Measurements from ENCODE around the gene DCX. TPM values are rescaled to one million over a fixed set of nuclear protein-coding genes. Genes with fewer than 3 reads are reported as not detected.

DCX gene
- polyA plus RNA-seq, 3 donors, result not detected

GRCh38 chrX:111431001-111431400 lies 19.0 kb upstream of the DCX start:
- Histone ChIP-seq H3K36me3 (replicated peaks in 1 of 2; ENCODE audit: control insufficient read depth in 1 of 2, insufficient read depth in 2 of 2, low read length in 2 of 2) (no peaks in the 10 kb centered on the region), H3K27ac (ENCODE audit: low read depth in 1 of 2, low read length in 2 of 2) (no peak overlapping the region), H3K27me3 (ENCODE audit: control insufficient read depth in 2 of 2, insufficient read depth in 2 of 2, low read length in 2 of 2) (no peaks in the 10 kb centered on the region), H3K4me1 (ENCODE audit: control insufficient read depth in 1 of 2, insufficient read depth in 2 of 2, low read length in 2 of 2) (no peaks in the 10 kb centered on the region), H3K9ac (ENCODE audit: insufficient read depth, low read length, poor library complexity, severe bottlenecking) (no peak overlapping the region), H4K20me1 (ENCODE audit: insufficient read depth, low read length) (no peaks in the 10 kb centered on the region), H2AFZ (ENCODE audit: insufficient read depth, low read depth, low read length, poor library complexity, severe bottlenecking) (no peak overlapping the region), H3K9me3 (replicated peaks in 1 of 2; ENCODE audit: control insufficient read depth in 1 of 2, insufficient read depth in 1 of 2, low read length in 2 of 2) (no peaks in the 10 kb centered on the region), H3K79me2 (ENCODE audit: insufficient read depth, low read length) (no peaks in the 10 kb centered on the region), H3K4me3 (replicated peaks in 1 of 3; ENCODE audit: low read depth in 2 of 3, low read length in 3 of 3) (no peak overlapping the region), H3K4me2 (replicated peaks; ENCODE audit: extremely low read depth, low read length, poor library complexity, severe bottlenecking) (no peak overlapping the region)
- H3K9me3 Mint-ChIP-seq, result peaks cover 0 to 4% (median 0%) of the 10 kb centered on the region in 7 donors
- no peak for DNase-seq
- peaks cover 0 to 11% (median 1%) of the 10 kb centered on the region in 3 donors for H3K27me3 Mint-ChIP-seq (ENCODE audit: low read depth in 3 of 3)
- H3K4me1 Mint-ChIP-seq, result no peaks in the 10 kb centered on the region
- no peak overlapping the region for H3K27ac Mint-ChIP-seq
- no CpG with 5 or more reads among the region's 2 CpGs for WGBS (ENCODE audit: insufficient coverage)
- intact Hi-C loops (cut with micrococcal nuclease), result no loop called here
- H3K36me3 Mint-ChIP-seq, result no peaks in the 10 kb centered on the region
- TF ChIP-seq CTCF (IDR thresholded peaks at IDR 0.05), result no peak
- no peak overlapping the region for H3K4me3 Mint-ChIP-seq

GRCh38 chrX:111411557-111411956 lies 435 bp downstream of the DCX start:
- no peak overlapping the region for H3K4me3 Mint-ChIP-seq

More at GRCh38 chrX:111411557-111411956, 435 bp downstream of the DCX start:
- Mint-ChIP-seq H3K36me3 (no peaks in the 10 kb centered on the region), H3K9me3 (peaks cover 0 to 4% (median 1%) of the 10 kb centered on the region in 7 donors), H3K27ac (peak overlapping the region in 1 of 7 donors; percentile 27), H3K4me1 (no peaks in the 10 kb centered on the region), H3K27me3 (ENCODE audit: low read depth in 3 of 3) (peaks cover 0 to 17% (median 8%) of the 10 kb centered on the region in 3 donors)
- intact Hi-C loops (cut with micrococcal nuclease), result no loop called here
- H3K27me3 ChIP-seq (ENCODE audit: control insufficient read depth in 2 of 2, insufficient read depth in 2 of 2, low read length in 2 of 2), result peaks cover 2 to 8% of the 10 kb centered on the region in 2 donors
- no peak overlapping the region for H3K4me3 ChIP-seq (replicated peaks in 1 of 3; ENCODE audit: low read depth in 2 of 3, low read length in 3 of 3)
- no peak overlapping the region for H3K4me2 ChIP-seq (replicated peaks; ENCODE audit: extremely low read depth, low read length, poor library complexity, severe bottlenecking)
- no peaks in the 10 kb centered on the region for H3K36me3 ChIP-seq (replicated peaks in 1 of 2; ENCODE audit: control insufficient read depth in 1 of 2, insufficient read depth in 2 of 2, low read length in 2 of 2)
- no peaks in the 10 kb centered on the region for H3K9me3 ChIP-seq (replicated peaks in 1 of 2; ENCODE audit: control insufficient read depth in 1 of 2, insufficient read depth in 1 of 2, low read length in 2 of 2)
- WGBS (ENCODE audit: insufficient coverage), result no CpG with 5 or more reads among the region's 2 CpGs
- H2AFZ ChIP-seq (ENCODE audit: insufficient read depth, low read depth, low read length, poor library complexity, severe bottlenecking), result no peak overlapping the region
- H3K79me2 ChIP-seq (ENCODE audit: insufficient read depth, low read length), result no peaks in the 10 kb centered on the region
- no peaks in the 10 kb centered on the region for H3K4me1 ChIP-seq (ENCODE audit: control insufficient read depth in 1 of 2, insufficient read depth in 2 of 2, low read length in 2 of 2)
- no peak for DNase-seq
- H3K27ac ChIP-seq (ENCODE audit: low read depth in 1 of 2, low read length in 2 of 2), result no peak overlapping the region
- H3K9ac ChIP-seq (ENCODE audit: insufficient read depth, low read length, poor library complexity, severe bottlenecking), result no peak overlapping the region
- TF ChIP-seq CTCF (IDR thresholded peaks at IDR 0.05), result no peak
- no peaks in the 10 kb centered on the region for H4K20me1 ChIP-seq (ENCODE audit: insufficient read depth, low read length)
